Raji (cell line): ENCODE data around the gene ITPRIPL1.

Experiments used
- POLR2A ChIP-seq: IDR thresholded peaks from 2 replicates; pipeline ENCODE4 v1.6.1; 2011; ENCODE audit warnings: low read depth, low read length, control low read depth; ENCODE audit not compliant: insufficient read depth

Gene ITPRIPL1

DNA sequence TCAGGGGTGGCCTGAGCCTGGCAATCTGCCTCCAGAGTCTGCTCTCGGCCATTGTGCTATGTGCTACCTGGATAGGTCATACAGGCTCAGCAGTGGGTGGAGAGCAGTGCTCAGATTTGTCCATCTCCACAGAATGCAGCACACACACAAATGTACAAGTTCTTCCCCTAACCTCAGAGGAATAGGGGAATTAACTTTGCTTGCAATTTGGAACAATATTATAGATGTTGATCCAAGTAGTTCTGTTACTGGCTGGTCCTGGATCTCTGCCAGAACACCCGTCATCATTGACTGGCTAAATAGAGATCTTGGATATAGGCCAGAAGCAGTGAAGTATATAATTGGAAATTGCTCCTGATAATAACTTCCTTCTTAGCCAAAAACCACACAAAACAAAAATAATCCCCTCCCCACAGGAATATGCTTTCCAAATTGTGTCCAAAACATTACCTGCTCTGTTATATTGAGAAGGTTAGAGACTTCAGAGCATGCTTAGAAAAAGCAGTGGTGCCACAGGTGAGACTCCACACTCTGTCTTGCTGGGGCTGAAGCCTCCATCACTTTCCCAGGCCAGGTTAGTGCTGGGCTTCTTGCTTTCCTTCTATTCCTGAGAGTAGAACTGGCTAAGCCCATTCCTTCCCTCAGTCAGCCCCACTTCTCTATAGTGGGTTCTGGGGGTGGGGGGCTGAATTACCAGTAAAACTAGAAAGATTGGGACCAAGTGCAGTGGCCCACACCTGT lies 49.3 kb downstream of the ITPRIPL1 start:
- no peak for TF ChIP-seq POLR2A
